ENCODE data around the gene MAB21L3. TPM values are rescaled to one million over a fixed set of nuclear protein-coding genes. Genes with fewer than 3 reads are reported as not detected.

Gene MAB21L3
- total RNA-seq, 4 donors from 2014 or later: 9.7 to 26.6 (median 20.7) TPM

DNA sequence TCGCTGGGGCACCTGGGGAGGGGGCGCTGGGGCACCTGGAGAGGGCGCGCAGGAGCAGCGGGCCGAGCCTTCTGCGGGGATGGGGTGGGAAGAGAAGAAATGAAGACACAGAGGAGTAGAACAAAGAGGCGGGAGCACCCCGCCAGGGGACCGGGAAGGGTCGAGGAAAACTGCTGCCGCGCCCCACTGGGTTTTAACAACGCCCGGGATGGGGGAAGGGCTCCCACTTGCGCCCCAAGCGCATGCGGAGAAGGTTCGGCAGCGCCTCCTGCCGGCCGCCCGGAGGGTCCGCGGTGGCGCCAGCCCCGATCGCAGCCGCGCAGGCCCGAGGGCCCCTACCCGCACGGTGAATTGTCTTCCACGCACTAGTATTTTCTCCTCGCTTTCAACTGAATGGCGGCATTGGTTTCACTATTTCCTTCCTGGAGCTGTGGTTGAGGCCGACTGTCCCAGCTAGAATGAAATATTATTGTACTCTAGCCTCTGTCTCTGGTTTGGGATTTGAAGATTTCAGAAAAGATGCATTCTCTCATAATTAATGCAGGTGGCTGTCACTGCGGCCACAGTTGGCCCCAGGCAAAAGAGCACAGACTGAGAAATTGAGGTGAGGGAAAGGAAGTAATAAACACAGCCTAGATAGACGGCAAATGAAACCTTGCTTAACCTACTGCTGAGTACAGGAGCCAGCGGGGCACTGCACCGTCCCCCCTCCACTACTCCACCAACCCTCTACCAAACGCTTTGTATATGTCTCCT lies 57.3 kb downstream of the MAB21L3 start:
- Histone ChIP-seq H3K9me3 (no peaks in the 10 kb centered on the region), H3K27ac (peak overlapping the region; percentile 88), H3K4me1 (peaks cover 55% of the 10 kb centered on the region), H3K36me3 (no peaks in the 10 kb centered on the region), H3K27me3 (no peaks in the 10 kb centered on the region), H3K4me3 (peak overlapping the region; percentile 63)
- TF ChIP-seq POLR2AphosphoS5 (IDR thresholded peaks at IDR 0.05) (no peak), POLR2A (IDR thresholded peaks at IDR 0.05) (no peak), EP300 (IDR thresholded peaks at IDR 0.05) (no peak), CTCF (IDR thresholded peaks at IDR 0.05) (peak; percentile 78 to 96)
- 10% methylated on average over 30 of the region's 42 CpGs for WGBS
- DNase-seq (ENCODE audit: low spot score in 2 of 2): peak; percentile 90 to 91

DNA sequence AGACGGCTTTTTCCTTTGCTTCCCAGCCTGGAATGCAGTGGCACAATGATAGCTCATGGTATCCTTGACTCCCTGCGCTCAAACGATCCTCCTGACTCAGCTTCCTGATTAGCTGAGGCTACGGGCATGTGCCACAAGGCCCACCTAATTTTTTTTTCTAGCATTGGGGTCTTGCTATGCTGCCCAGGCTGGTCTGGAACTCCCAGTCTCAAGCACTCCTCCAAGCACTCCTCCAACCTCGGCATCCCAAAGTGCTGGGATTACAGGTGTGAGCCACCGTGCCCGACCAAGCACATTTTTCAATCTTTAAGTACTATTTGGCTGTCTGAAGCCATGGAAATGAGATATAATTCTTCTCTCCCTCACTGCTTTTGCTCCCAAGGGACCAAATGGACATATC lies 58.7 kb downstream of the MAB21L3 start:
- Histone ChIP-seq H3K4me3 (no peak overlapping the region), H3K27ac (no peak overlapping the region), H3K36me3 (no peaks in the 10 kb centered on the region), H3K4me1 (peaks cover 42% of the 10 kb centered on the region), H3K27me3 (no peaks in the 10 kb centered on the region), H3K9me3 (no peaks in the 10 kb centered on the region)
- no peak for TF ChIP-seq POLR2A (IDR thresholded peaks at IDR 0.05)
- TF ChIP-seq EP300 (IDR thresholded peaks at IDR 0.05): no peak
- no peak for TF ChIP-seq CTCF (IDR thresholded peaks at IDR 0.05)
- no peak for TF ChIP-seq POLR2AphosphoS5 (IDR thresholded peaks at IDR 0.05)
- no peak for DNase-seq (ENCODE audit: low spot score in 2 of 2)
- WGBS: 84% methylated on average over 7 of the region's 7 CpGs

GRCh38 chr1:116170721-116171589 lies 59.8 kb downstream of the MAB21L3 start:
- WGBS: 82% methylated on average over 6 of the region's 6 CpGs
- H3K4me3 ChIP-seq: no peak overlapping the region
- no peak overlapping the region for H3K27ac ChIP-seq
- no peak for TF ChIP-seq EP300 (IDR thresholded peaks at IDR 0.05)
- no peak for TF ChIP-seq POLR2AphosphoS5 (IDR thresholded peaks at IDR 0.05)
- no peak for TF ChIP-seq CTCF (IDR thresholded peaks at IDR 0.05)
- TF ChIP-seq POLR2A (IDR thresholded peaks at IDR 0.05): no peak
- no peaks in the 10 kb centered on the region for H3K36me3 ChIP-seq
- no peak for DNase-seq (ENCODE audit: low spot score in 2 of 2)
- H3K27me3 ChIP-seq: no peaks in the 10 kb centered on the region
- no peaks in the 10 kb centered on the region for H3K9me3 ChIP-seq
- H3K4me1 ChIP-seq: peaks cover 31% of the 10 kb centered on the region

DNA sequence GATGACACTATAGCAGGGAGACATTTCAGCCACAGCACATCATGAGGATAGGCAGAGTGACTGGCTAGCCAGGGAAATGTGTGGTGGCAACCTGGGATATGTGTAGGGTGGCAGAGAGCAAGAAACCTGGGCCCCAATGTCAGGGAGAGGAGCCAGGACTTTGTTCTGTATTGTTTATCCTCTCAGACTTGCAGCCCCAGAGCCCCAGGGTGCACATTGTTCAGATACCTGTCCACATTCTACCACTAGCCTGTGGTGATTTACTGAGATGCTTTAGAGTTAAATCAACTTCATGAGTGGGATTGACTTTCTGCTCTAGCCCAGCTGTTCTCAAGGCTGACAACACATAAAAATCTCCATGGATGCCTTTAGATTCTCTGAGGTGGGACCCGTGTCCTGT lies 61.5 kb downstream of the MAB21L3 start:
- no peak overlapping the region for H3K27ac ChIP-seq
- no peaks in the 10 kb centered on the region for H3K9me3 ChIP-seq
- no peaks in the 10 kb centered on the region for H3K27me3 ChIP-seq
- TF ChIP-seq POLR2A (IDR thresholded peaks at IDR 0.05): no peak
- TF ChIP-seq EP300 (IDR thresholded peaks at IDR 0.05): no peak
- TF ChIP-seq CTCF (IDR thresholded peaks at IDR 0.05): no peak
- TF ChIP-seq POLR2AphosphoS5 (IDR thresholded peaks at IDR 0.05): no peak
- H3K4me3 ChIP-seq: no peak overlapping the region
- 97% methylated on average over 1 of the region's 1 CpG for WGBS
- no peak for DNase-seq (ENCODE audit: low spot score in 2 of 2)
- peaks cover 14% of the 10 kb centered on the region for H3K4me1 ChIP-seq
- H3K36me3 ChIP-seq: no peaks in the 10 kb centered on the region

GRCh38 chr1:116175611-116176010 lies 64.4 kb downstream of the MAB21L3 start:
- H3K27ac ChIP-seq: no peak overlapping the region
- TF ChIP-seq EP300 (IDR thresholded peaks at IDR 0.05): no peak
- no peak for TF ChIP-seq CTCF (IDR thresholded peaks at IDR 0.05)
- TF ChIP-seq POLR2AphosphoS5 (IDR thresholded peaks at IDR 0.05): no peak
- TF ChIP-seq POLR2A (IDR thresholded peaks at IDR 0.05): no peak
- H3K36me3 ChIP-seq: no peaks in the 10 kb centered on the region
- no peak overlapping the region for H3K4me3 ChIP-seq
- WGBS: 62% methylated on average over 3 of the region's 3 CpGs
- no peaks in the 10 kb centered on the region for H3K9me3 ChIP-seq
- no peak for DNase-seq (ENCODE audit: low spot score in 2 of 2)
- no peaks in the 10 kb centered on the region for H3K27me3 ChIP-seq
- H3K4me1 ChIP-seq: no peaks in the 10 kb centered on the region

Data from suprapubic skin (tissue), 4 donors.